GM12878 (cell line): ENCODE results near the gene PARK7. TPM values are rescaled to one million over a fixed set of nuclear protein-coding genes. Genes with fewer than 3 reads are reported as not detected.

Experiments used
- ATAC-seq: fragments of 200-7000 bp; cut with Tn5 transposase; 3 replicates; pipeline ENCODE4 v1.9.1; 2020; ENCODE audit warnings: mild to moderate bottlenecking, moderate library complexity
- BruUV-seq: library from RNA; stranded (reverse); fragments of 400-500 nt; replicated peaks from 2 replicates; lab custom pipeline; 2021; lab: Mats Ljungman, UMichigan
- CTCF ChIA-PET: fragments of 300-600 bp; sonication (Branson Sonifier 250); formaldehyde crosslinking; extraction: SDS; loops from one replicate; lab custom pipeline; 2021; ENCODE audit warnings: inconsistent platforms; lab: Yijun Ruan, JAX
- POLR2A ChIA-PET: fragments of 350-600 bp; formaldehyde crosslinking; extraction: SDS; loops from one replicate; lab custom pipeline; 2021; ENCODE audit warnings: inconsistent platforms; lab: Charles Lee
- RAD21 ChIA-PET: fragments of 300-600 bp; sonication (Branson Sonifier 250); formaldehyde crosslinking; loops from one replicate; lab custom pipeline; 2023; ENCODE audit warnings: antibody characterized with exemption; ENCODE audit not compliant: unreplicated experiment; lab: Charles Lee
- SMC1A ChIA-PET: fragments of 300-600 bp; sonication (Branson Sonifier 250); formaldehyde crosslinking; loops from one replicate; lab custom pipeline; 2023; ENCODE audit not compliant: unreplicated experiment, uncharacterized antibody; lab: Charles Lee
- DNase-seq: peaks from one replicate; pipeline ENCODE4 v3.0.0-alpha.2; 2011; ENCODE audit warnings: low read depth, low spot score
- FAIRE-seq: peaks from 3 replicates; lab custom pipeline; 2011; peaks lifted over from hg19 to GRCh38; lab: Jason Lieb, UNC
- H2AFZ ChIP-seq: 2 replicates; pipeline ENCODE4 v1.6.0; 2011; ENCODE audit warnings: low read depth, low read length, control low read depth; ENCODE audit not compliant: control insufficient read depth
- H3K27ac ChIP-seq: 2 replicates; pipeline ENCODE4 v1.5.1; 2011; ENCODE audit warnings: control low read depth; ENCODE audit not compliant: control insufficient read depth, insufficient read depth
- H3K27me3 ChIP-seq, 2 experiments: replicated peaks in 1 of 2; 2 replicates each; pipeline versions ENCODE4 v1.6.0 to v1.6.1; 2011; ENCODE audit warnings: low read length in 1 of 2; ENCODE audit not compliant: control insufficient read depth in 2 of 2, insufficient read depth in 2 of 2
- H3K36me3 ChIP-seq, 2 experiments: 2 replicates each; pipeline ENCODE4 v1.5.1; 2011; ENCODE audit warnings: low read length in 1 of 2; ENCODE audit not compliant: control insufficient read depth in 2 of 2, insufficient read depth in 2 of 2
- H3K4me1 ChIP-seq: 2 replicates; pipeline ENCODE4 v1.6.1; 2011; ENCODE audit warnings: mild to moderate bottlenecking, low read length, moderate library complexity, mixed read lengths; ENCODE audit not compliant: control insufficient read depth, insufficient read depth
- H3K4me2 ChIP-seq: 2 replicates; pipeline ENCODE4 v1.6.0; 2011; ENCODE audit warnings: control low read depth; ENCODE audit not compliant: control insufficient read depth, insufficient read depth
- H3K4me3 ChIP-seq: fragments of 200-600 bp; sonication (generic); 2 replicates; pipeline ENCODE4 v1.5.1; 2016
- H3K79me2 ChIP-seq: 2 replicates; pipeline ENCODE4 v1.6.0; 2011; ENCODE audit warnings: low read length; ENCODE audit not compliant: control insufficient read depth, insufficient read depth
- H3K9ac ChIP-seq: 2 replicates; pipeline ENCODE4 v1.8.0; 2011; ENCODE audit warnings: low read length, control low read depth, mixed read lengths; ENCODE audit not compliant: control insufficient read depth, insufficient read depth
- H3K9me3 ChIP-seq: replicated peaks from 3 replicates; pipeline ENCODE4 v1.5.1; 2011; ENCODE audit warnings: mild to moderate bottlenecking, low read length; ENCODE audit not compliant: control insufficient read depth, insufficient read depth
- H4K20me1 ChIP-seq: 2 replicates; pipeline ENCODE4 v1.6.0; 2011; ENCODE audit not compliant: control insufficient read depth, insufficient read depth
- ATF3 ChIP-seq: IDR thresholded peaks from 2 replicates; pipeline ENCODE4 v1.6.1; 2011; ENCODE audit warnings: low read depth, mild to moderate bottlenecking, low read length, moderate library complexity, borderline replicate concordance; ENCODE audit errors: extremely low read depth
- ATF7 ChIP-seq: fragments of 450-650 bp; IDR thresholded peaks from 2 replicates; pipeline ENCODE4 v1.6.1; 2016; ENCODE audit warnings: low read depth, mild to moderate bottlenecking
- CBX3 ChIP-seq: fragments of 200-600 bp; sonication (generic); IDR thresholded peaks from 2 replicates; pipeline ENCODE4 v1.6.1; 2016; ENCODE audit warnings: low read depth, borderline replicate concordance
- CBX5 ChIP-seq: sonication (generic); IDR thresholded peaks from 2 replicates; pipeline ENCODE4 v1.6.1; 2016; ENCODE audit warnings: low read depth, moderate library complexity, mild to moderate bottlenecking, inconsistent platforms
- ELK1 ChIP-seq: IDR thresholded peaks from 2 replicates; pipeline ENCODE4 v1.6.1; 2012; ENCODE audit warnings: low read depth, low read length, improper control_type of control experiment
- ETV6 ChIP-seq, 2 experiments: fragments of 450-650 bp in 1 of 2; IDR thresholded peaks in 1 of 2; conservative IDR thresholded peaks in 1 of 2; 2 replicates each; pipeline ENCODE4 v1.6.1; 2014; ENCODE audit warnings: antibody characterized with exemption in 1 of 2, borderline replicate concordance in 1 of 2, low read depth in 1 of 2, mild to moderate bottlenecking in 1 of 2, moderate library complexity in 1 of 2
- FOXK2 ChIP-seq: fragments of 450-650 bp; IDR thresholded peaks from 2 replicates; pipeline ENCODE4 v1.6.1; 2017; ENCODE audit warnings: mild to moderate bottlenecking, moderate library complexity
- IRF5 ChIP-seq: fragments of 450-650 bp; IDR thresholded peaks from 2 replicates; pipeline ENCODE4 v1.6.1; 2017; ENCODE audit warnings: borderline replicate concordance
- MTA2 ChIP-seq: fragments of 450-650 bp; IDR thresholded peaks from 2 replicates; pipeline ENCODE4 v1.6.1; 2016; ENCODE audit warnings: low read depth, mild to moderate bottlenecking, moderate library complexity
- MYC ChIP-seq: IDR thresholded peaks from 2 replicates; pipeline ENCODE4 v1.6.1; 2011; ENCODE audit warnings: mild to moderate bottlenecking, low read length, moderate library complexity, inconsistent platforms; ENCODE audit not compliant: insufficient read depth, insufficient replicate concordance, insufficient read length, severe bottlenecking
- NFYB ChIP-seq: IDR thresholded peaks from 2 replicates; pipeline ENCODE4 v1.6.1; 2011; ENCODE audit warnings: low read depth, mild to moderate bottlenecking, low read length, improper control_type of control experiment, moderate library complexity; ENCODE audit not compliant: insufficient read depth
- NRF1 ChIP-seq: conservative IDR thresholded peaks from 2 replicates; pipeline ENCODE4 v1.6.1; 2011; ENCODE audit warnings: mild to moderate bottlenecking, low read depth, low read length, improper control_type of control experiment
- POLR2AphosphoS5 ChIP-seq: IDR thresholded peaks from 2 replicates; pipeline ENCODE4 v1.6.1; 2011; ENCODE audit warnings: mild to moderate bottlenecking, low read length, inconsistent platforms
- PRDM15 ChIP-seq: fragments of 450-650 bp; formaldehyde crosslinking; IDR thresholded peaks from 2 replicates; pipeline ENCODE4 v1.4.0; 2020; ENCODE audit warnings: mild to moderate bottlenecking, moderate library complexity
- RAD51 ChIP-seq: fragments of 450-650 bp; IDR thresholded peaks from 2 replicates; pipeline ENCODE4 v1.6.1; 2016; ENCODE audit warnings: moderate library complexity, mild to moderate bottlenecking, inconsistent platforms
- RCOR1 ChIP-seq: conservative IDR thresholded peaks from 2 replicates; pipeline ENCODE4 v1.6.1; 2012; ENCODE audit warnings: low read depth, low read length, improper control_type of control experiment
- SREBF2 ChIP-seq: IDR thresholded peaks from 2 replicates; pipeline ENCODE4 v1.6.1; 2012; ENCODE audit warnings: mild to moderate bottlenecking, low read length
- TCF7 ChIP-seq: IDR thresholded peaks from 2 replicates; pipeline ENCODE4 v1.6.1; 2014; ENCODE audit warnings: antibody characterized with exemption, borderline replicate concordance
- WRNIP1 ChIP-seq: IDR thresholded peaks from 2 replicates; pipeline ENCODE4 v1.6.1; 2011; ENCODE audit warnings: low read depth, low read length, improper control_type of control experiment, borderline replicate concordance
- WGBS: methylation state at CpG from one replicate; pipeline ENCODE4 v1.1.6; 2016; ENCODE audit warnings: low lambda C conversion rate; ENCODE audit not compliant: insufficient replicate concordance, insufficient coverage; ENCODE audit errors: missing lambda C conversion rate; 5-methylcytosine and 5-hydroxymethylcytosine counted together
- in situ Hi-C: fragments of 300-500 bp; cut with MboI; formaldehyde crosslinking; loops from 9 replicates; pipeline ENCODE4 v1.14.3; 2018; ENCODE audit warnings: mixed read lengths
- intact Hi-C: fragments of 100-400 bp; cut with micrococcal nuclease; formaldehyde crosslinking; loops from one replicate; pipeline ENCODE4 v1.14.2; 2022; ENCODE audit not compliant: unreplicated experiment
- polyA plus RNA-seq, 11 experiments: library from polyadenylated mRNA; depleted of rRNA in 4 of 11; unstranded in 6 of 11; stranded (reverse) in 5 of 11; fragments of >200 nt; fragmentation: Nextera tagmentation in 4 of 11; fragmentation: Illumina TruSeq in 1 of 11; extraction: Ambion mirVana in 4 of 11; extraction: Trizol in 1 of 11; gene quantifications; 1 replicate in 1 of 11; 2 replicates in 10 of 11; pipeline versions ENCODE4 v1.2.1 to v1.2.3, GENCODE V29; 2011 to 2016; ENCODE audit warnings: inconsistent platforms in 2 of 11, missing spikeins in 2 of 11, low read depth in 1 of 11
- total RNA-seq, 4 experiments: library from RNA; depleted of rRNA in 3 of 4; stranded (reverse); fragments of >200 nt in 3 of 4; fragmentation: Illumina TruSeq in 1 of 4; extraction: Trizol in 1 of 4; gene quantifications; 2 replicates each; pipeline versions ENCODE4 v1.2.1 to v1.2.3, GENCODE V29; 2013 to 2021

PARK7 gene
- total and polyA plus RNA-seq, 10 of the 15 experiments (the other 5 are each of a cell fraction or from before 2014, with no cell fraction given), result 267 to 1,056 (median 495) TPM

- no TSS peak for BruUV-seq
- intact Hi-C loops (no loop called here), in situ Hi-C loops (no loop called here)
- H3K27me3 ChIP-seq, result no peaks in the 10 kb centered on the region
- no peak overlapping the region for H3K27ac ChIP-seq
- FAIRE-seq, result no peak
- H3K9me3 ChIP-seq, result no peaks in the 10 kb centered on the region
- no peak for DNase-seq
- WGBS, result 98% methylated on average over 3 of the region's 3 CpGs
- ATAC-seq, result no peak
- SMC1A ChIA-PET, result interaction anchor here (1.5 kb wide), 1 partner anchor 11 kb away, joined by 10 read pairs; no protein-coding TSS in a partner anchor
- H3K9ac ChIP-seq, result no peak overlapping the region
- H2AFZ ChIP-seq, result no peak overlapping the region
- RAD21 ChIA-PET, result no interaction called here
- peaks cover 1 to 26% of the 10 kb centered on the region in 2 experiments for H3K36me3 ChIP-seq
- H3K4me3 ChIP-seq, result no peak overlapping the region
- no peaks in the 10 kb centered on the region; the same call in 1 of the 2 replicates for H4K20me1 ChIP-seq
- H3K4me1 ChIP-seq, result peaks cover 10% of the 10 kb centered on the region
- POLR2A ChIA-PET, result interaction anchor here (0.5 kb wide), 1 partner anchor 167 kb away, joined by 6 read pairs; no protein-coding TSS in a partner anchor
- TF ChIP-seq POLR2AphosphoS5 (no peak), MYC (no peak), IRF5 (no peak), WRNIP1 (no peak), RAD51 (no peak), TCF7 (no peak), ELK1 (no peak), FOXK2 (no peak), SREBF2 (no peak), ATF3 (no peak), ETV6 (conservative IDR thresholded peaks at IDR 0.05 in 1 of 2, IDR thresholded peaks at IDR 0.05 in 1 of 2; ENCODE audit: borderline replicate concordance in 1 of 2, low read depth in 1 of 2) (no peak), ATF7 (no peak), MTA2 (no peak), PRDM15 (CRISPR knock-in tag) (no peak), RCOR1 (no peak), NFYB (no peak), CBX3 (no peak), CBX5 (no peak), NRF1 (no peak)
- no peak overlapping the region for H3K4me2 ChIP-seq
- CTCF ChIA-PET, result interaction anchor here (1.1 to 2.8 kb wide), 4 partner anchors 11 to 160 kb away, joined by 3 to 12 read pairs (median 4); no protein-coding TSS in a partner anchor
- peaks cover 60% of the 10 kb centered on the region for H3K79me2 ChIP-seq
Measured at GRCh38 chr1:7964476-7964875, 3.0 kb downstream of the PARK7 start.
